Endodermal cell (in vitro differentiated cells): ENCODE results near the gene CZIB. TPM values are rescaled to one million over a fixed set of nuclear protein-coding genes. Genes with fewer than 3 reads are reported as not detected.

Experiments used
- DNase-seq: peaks from one replicate; pipeline ENCODE4 v3.0.0-alpha.2; 2017
- H3K27ac ChIP-seq: 2 replicates; pipeline ENCODE4 v1.5.1; 2013; ENCODE audit warnings: mild to moderate bottlenecking, low read depth, low read length, moderate library complexity
- H3K27me3 ChIP-seq: 2 replicates; pipeline ENCODE4 v1.6.1; 2013; ENCODE audit warnings: mild to moderate bottlenecking, low read length, moderate library complexity; ENCODE audit not compliant: insufficient read depth, control insufficient read depth, poor library complexity, severe bottlenecking
- H3K36me3 ChIP-seq: 2 replicates; pipeline ENCODE4 v1.7.0; 2013; ENCODE audit warnings: mild to moderate bottlenecking, low read length, moderate library complexity; ENCODE audit not compliant: control insufficient read depth, insufficient read depth
- H3K4me1 ChIP-seq: one replicate; pipeline ENCODE4 v1.7.0; 2013; ENCODE audit warnings: low read length; ENCODE audit not compliant: control insufficient read depth, insufficient read depth
- H3K4me3 ChIP-seq: 2 replicates; pipeline ENCODE4 v1.5.1; 2013; ENCODE audit warnings: mild to moderate bottlenecking, low read length, moderate library complexity
- H3K9ac ChIP-seq: 2 replicates; pipeline ENCODE4 v1.6.1; 2013; ENCODE audit warnings: mild to moderate bottlenecking, low read length, moderate library complexity; ENCODE audit not compliant: poor library complexity, severe bottlenecking; ENCODE audit errors: extremely low read depth
- H3K9me3 ChIP-seq: 2 replicates; pipeline ENCODE4 v1.6.1; 2013; ENCODE audit warnings: mild to moderate bottlenecking, low read length, moderate library complexity; ENCODE audit not compliant: control insufficient read depth
- H3K27ac Mint-ChIP-seq: 2 replicates; pipeline ENCODE4 v1.8.0; 2020; ENCODE audit warnings: mixed read lengths
- H3K27me3 Mint-ChIP-seq: 2 replicates; pipeline ENCODE4 v1.8.0; 2021; ENCODE audit warnings: mild to moderate bottlenecking, mixed read lengths; ENCODE audit not compliant: insufficient read depth
- H3K36me3 Mint-ChIP-seq: 2 replicates; pipeline ENCODE4 v1.8.0; 2020; ENCODE audit warnings: low read depth, mixed read lengths
- H3K4me1 Mint-ChIP-seq: 2 replicates; pipeline ENCODE4 v1.8.0; 2020; ENCODE audit warnings: mixed read lengths
- H3K4me3 Mint-ChIP-seq: 2 replicates; pipeline ENCODE4 v1.8.0; 2020; ENCODE audit warnings: mild to moderate bottlenecking, moderate library complexity, mixed read lengths
- H3K9me3 Mint-ChIP-seq: 2 replicates; pipeline ENCODE4 v1.8.0; 2020; ENCODE audit warnings: mild to moderate bottlenecking, mixed read lengths
- CTCF ChIP-seq: fragments of 200-600 bp; sonication (generic); conservative IDR thresholded peaks from 2 replicates; pipeline ENCODE4 v1.5.0; 2021; ENCODE audit warnings: antibody characterized with exemption, mild to moderate bottlenecking
- WGBS, 2 experiments: methylation state at CpG; one replicate each; pipeline versions ENCODE4 v1.1.5 to v1.1.7; 2013; ENCODE audit warnings: missing lambda C conversion rate in 2 of 2, mixed read lengths in 1 of 2; ENCODE audit not compliant: insufficient coverage in 1 of 2, insufficient read length in 1 of 2; 5-methylcytosine and 5-hydroxymethylcytosine counted together
- long read RNA-seq, 4 experiments: library from polyadenylated mRNA in 2 of 4; library from RNA in 1 of 4; library from capped mRNA in 1 of 4; stranded (forward) in 3 of 4; unstranded in 1 of 4; transcript quantifications; one replicate each; pipeline ENCODE4 v2.0.0, GENCODE V29; 2020 to 2021; ENCODE audit warnings: inconsistent platforms in 1 of 4
- polyA plus RNA-seq, 2 experiments: library from polyadenylated mRNA; stranded (reverse); fragments of 50-300 nt; gene quantifications; one replicate each; pipeline ENCODE4 v1.2.3, GENCODE V29; 2013
- total RNA-seq, 2 donors: library from RNA; stranded (reverse); fragmentation: NEBNext Ultra II Directional in 1 of 2; extraction: Animal tissue kit (Norgen Biotek cat#: 25700) in 1 of 2; gene quantifications; 2 replicates in 1 of 2; 3 replicates in 1 of 2; pipeline ENCODE4 v1.2.1, GENCODE V29; 2021

CZIB gene
- 10 to 100 TPM; 64.4 to 74.2 TPM for total RNA-seq
- 74.3 TPM for polyA plus RNA-seq (2013, experiment 1 of 2)
- 62.1 TPM for polyA plus RNA-seq (2013, experiment 2 of 2)
- long read RNA-seq, experiment 1, transcript C1orf123-202 (7 exons, 1,009 nt), result minor isoform, 5 of 33 reads
- long read RNA-seq, experiment 1, transcript C1orf123-201 (8 exons, 1,085 nt), result major isoform, 15 of 33 reads
- long read RNA-seq, experiment 1, partial matches to known transcripts, result 4 of 33 reads
- long read RNA-seq, experiment 1, other reads (novel, unspliced or antisense), result 6 of 33 reads
- long read RNA-seq, experiment 2, transcript C1orf123-201 (8 exons, 1,085 nt), result major isoform, 35 of 49 reads
- long read RNA-seq, experiment 2, partial matches to known transcripts, result 3 of 49 reads
- long read RNA-seq, experiment 2, other reads (novel, unspliced or antisense), result 6 of 49 reads
- long read RNA-seq, experiment 3, transcript C1orf123-202 (7 exons, 1,009 nt), result minor isoform, 5 of 78 reads
- long read RNA-seq, experiment 3, transcript C1orf123-201 (8 exons, 1,085 nt), result major isoform, 52 of 78 reads
- long read RNA-seq, experiment 3, partial matches to known transcripts, result 4 of 78 reads
- long read RNA-seq, experiment 3, other reads (novel, unspliced or antisense), result 14 of 78 reads
- long read RNA-seq, experiment 4, transcript C1orf123-201 (8 exons, 1,085 nt), result major isoform, 115 of 141 reads
- long read RNA-seq, experiment 4, transcript C1orf123-202 (7 exons, 1,009 nt), result minor isoform, 8 of 141 reads
- long read RNA-seq, experiment 4, partial matches to known transcripts, result 11 of 141 reads
- long read RNA-seq, experiment 4, other reads (novel, unspliced or antisense), result 7 of 141 reads

GRCh38 chr1:53220171-53220961, at the start of gene CZIB:
Gene CZIB, minus strand, starts transcription at chr1:53220634. Its CDS starts 59 bp downstream, at chr1:53220575.
- WGBS, 2 experiments, result 1 to 3% methylated on average over 20 to 61 of the region's 61 CpGs
- no peaks in the 10 kb centered on the region for H3K9me3 Mint-ChIP-seq
- H3K4me1 Mint-ChIP-seq, result peaks cover 12% of the 10 kb centered on the region
- Histone ChIP-seq H3K4me3 (peak within 1 kb of the TSS; percentile 95), H3K36me3 (peaks cover 23% of the 10 kb centered on the region), H3K9me3 (no peaks in the 10 kb centered on the region), H3K9ac (peak within 1 kb of the TSS; percentile 52), H3K4me1 (no peaks in the 10 kb centered on the region), H3K27me3 (no peaks in the 10 kb centered on the region), H3K27ac (peak within 1 kb of the TSS; percentile 70)
- peak within 1 kb of the TSS; percentile 86 for H3K4me3 Mint-ChIP-seq
- H3K36me3 Mint-ChIP-seq, result peaks cover 12% of the 10 kb centered on the region
- peaks cover 1% of the 10 kb centered on the region for H3K27me3 Mint-ChIP-seq
- H3K27ac Mint-ChIP-seq, result peak within 1 kb of the TSS; percentile 87
- peak; percentile 98 for DNase-seq
- TF ChIP-seq CTCF, result no peak

- TF ChIP-seq CTCF, result no peak
- H3K36me3 ChIP-seq, result peaks cover 39% of the 10 kb centered on the region
- Mint-ChIP-seq H3K27me3 (no peaks in the 10 kb centered on the region), H3K27ac (no peak overlapping the region), H3K36me3 (peaks cover 56% of the 10 kb centered on the region), H3K4me1 (no peaks in the 10 kb centered on the region), H3K4me3 (no peak overlapping the region), H3K9me3 (no peaks in the 10 kb centered on the region)
- DNase-seq, result no peak
- H3K4me3 ChIP-seq, result no peak overlapping the region
- no peak overlapping the region for H3K9ac ChIP-seq
- WGBS, 2 experiments, result 94 to 100% methylated on average over 1 of the region's 1 CpG
- H3K27me3 ChIP-seq, result no peaks in the 10 kb centered on the region
- no peaks in the 10 kb centered on the region for H3K4me1 ChIP-seq
- no peaks in the 10 kb centered on the region for H3K9me3 ChIP-seq
- no peak overlapping the region for H3K27ac ChIP-seq
These were observed 49.7 kb upstream of the CZIB start for GRCh38 chr1:53270107-53270506.

GRCh38 chr1:53267761-53268160, 47.3 kb upstream of the CZIB start:
- no peak overlapping the region for H3K9ac ChIP-seq
- DNase-seq, result no peak
- H3K36me3 ChIP-seq, result peaks cover 60% of the 10 kb centered on the region
- H3K27me3 ChIP-seq, result no peaks in the 10 kb centered on the region
- Mint-ChIP-seq H3K9me3 (no peaks in the 10 kb centered on the region), H3K27ac (no peak overlapping the region), H3K4me1 (no peaks in the 10 kb centered on the region), H3K27me3 (no peaks in the 10 kb centered on the region), H3K36me3 (peaks cover 64% of the 10 kb centered on the region), H3K4me3 (no peak overlapping the region)
- no peak overlapping the region for H3K4me3 ChIP-seq
- TF ChIP-seq CTCF, result no peak
- no peak overlapping the region for H3K27ac ChIP-seq
- no peaks in the 10 kb centered on the region for H3K4me1 ChIP-seq
- no peaks in the 10 kb centered on the region for H3K9me3 ChIP-seq
